CD1c-positive myeloid dendritic cell (primary cell): ENCODE data around the gene ELAPOR1.

Experiments
- DNase-seq: peaks from one replicate; pipeline ENCODE4 v3.0.0-alpha.2; 2016; ENCODE audit errors: extremely low spot score

ELAPOR1 gene

GRCh38 chr1:109096120-109096519 lies 17.8 kb upstream of the ELAPOR1 start:
- DNase-seq: no peak

DNA sequence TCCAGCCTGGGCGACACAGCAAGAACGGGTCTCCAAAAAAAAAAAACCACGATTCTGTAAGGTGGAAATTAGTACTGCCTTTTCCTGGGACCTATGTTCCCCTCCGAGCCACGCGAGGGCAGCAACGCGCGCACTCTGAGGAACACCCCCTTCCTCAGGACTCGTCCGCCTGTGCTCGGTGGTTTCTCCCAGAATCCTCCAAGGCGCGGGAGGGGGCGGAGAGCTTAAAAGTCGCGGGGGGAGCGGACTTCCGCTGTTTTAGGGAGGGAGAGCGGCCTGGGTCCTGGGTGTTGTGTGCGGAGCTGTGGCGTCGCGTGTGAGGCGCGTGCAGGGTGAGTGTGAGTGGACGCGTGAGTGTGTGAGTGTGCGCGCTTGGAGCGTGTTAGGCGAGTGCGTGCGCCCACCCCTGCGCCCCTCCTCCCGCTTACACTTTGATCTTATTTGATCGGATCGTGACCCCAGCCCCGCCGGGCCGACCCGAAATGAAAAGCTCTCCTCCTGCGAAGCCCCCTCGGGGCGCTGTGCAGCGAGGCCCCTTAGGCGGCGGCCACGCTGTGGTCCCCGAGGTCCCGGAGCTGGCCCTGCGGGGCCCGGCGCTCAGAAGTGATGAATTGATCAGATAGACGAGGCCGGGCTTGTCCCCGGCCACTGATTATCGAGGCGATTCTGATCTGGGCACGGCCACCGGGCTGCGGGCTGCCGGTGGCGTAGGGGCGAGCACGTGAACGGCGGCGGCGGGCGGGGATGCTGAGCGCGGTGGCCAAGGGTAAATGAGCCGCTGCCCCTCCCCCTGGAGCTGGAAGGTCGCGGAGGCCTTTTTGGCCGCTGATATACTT lies 13.8 kb upstream of the ELAPOR1 start:
- DNase-seq: peak; percentile 99

- DNase-seq: no peak
Measured at GRCh38 chr1:109104364-109105151, 9.4 kb upstream of the ELAPOR1 start.

- no peak for DNase-seq
Measured at GRCh38 chr1:109105881-109106280, 8.0 kb upstream of the ELAPOR1 start.

- DNase-seq: no peak
Measured at GRCh38 chr1:109107785-109108184, 6.1 kb upstream of the ELAPOR1 start.

DNA sequence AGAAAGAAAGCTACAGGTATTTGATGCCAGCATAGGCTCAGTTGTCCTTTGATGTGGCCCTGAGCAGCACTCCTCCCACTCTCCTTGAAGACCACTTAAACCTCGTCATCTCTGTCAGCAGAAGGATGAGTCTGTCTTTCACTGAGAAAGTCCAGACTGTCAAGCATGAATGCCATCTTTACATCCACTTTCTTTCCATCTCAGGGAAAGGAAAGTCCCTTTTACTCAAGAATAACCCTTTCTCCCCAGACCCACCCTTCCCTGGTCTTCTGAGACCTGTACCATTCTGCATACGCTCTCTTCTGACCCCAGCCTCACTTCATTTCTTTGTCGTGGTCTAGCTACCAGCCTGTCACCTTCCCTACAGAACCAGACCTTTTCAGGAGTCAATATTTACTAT lies 4.0 kb upstream of the ELAPOR1 start:
- DNase-seq: no peak

DNA sequence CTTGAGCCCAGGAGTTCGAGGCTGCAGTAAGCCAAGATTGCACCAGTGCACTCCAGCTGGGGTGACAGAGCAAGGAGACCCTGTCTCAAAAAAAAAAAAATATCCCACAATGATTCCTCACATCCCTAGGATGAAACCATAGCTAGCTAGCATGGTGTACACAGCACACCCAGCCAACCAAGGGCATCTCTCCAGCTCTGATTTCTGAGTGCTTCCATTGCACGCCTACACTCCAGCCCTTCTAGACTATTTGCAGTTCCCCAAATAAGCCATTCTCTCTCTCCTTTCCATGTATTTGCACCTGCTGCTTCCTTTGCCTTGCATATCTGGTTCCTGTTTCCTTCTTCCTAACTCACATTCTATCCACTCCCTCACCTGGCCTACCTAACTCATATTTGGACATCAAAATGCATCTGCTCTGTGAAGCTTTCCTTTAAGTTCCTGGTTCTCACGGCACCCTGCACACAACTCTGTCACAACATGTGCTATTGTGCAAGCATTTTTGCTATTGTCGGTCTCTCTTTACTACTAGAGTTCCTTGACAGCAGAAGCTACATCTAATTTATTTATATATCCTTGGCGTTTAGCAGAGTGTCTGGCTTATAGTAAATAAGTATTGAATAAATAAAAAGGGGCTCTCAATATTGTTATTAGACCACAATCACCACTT lies 2.4 kb upstream of the ELAPOR1 start:
- peak; percentile 67 for DNase-seq

- peak; percentile 70 for DNase-seq
Measured at GRCh38 chr1:109112056-109112651, 1.8 kb upstream of the ELAPOR1 start.

- peak; percentile 95 for DNase-seq
Measured at GRCh38 chr1:109112652-109113285, 1.1 kb upstream of the ELAPOR1 start.

- DNase-seq: no peak
Measured at GRCh38 chr1:109114342-109114674, 393 bp downstream of the ELAPOR1 start.

DNA sequence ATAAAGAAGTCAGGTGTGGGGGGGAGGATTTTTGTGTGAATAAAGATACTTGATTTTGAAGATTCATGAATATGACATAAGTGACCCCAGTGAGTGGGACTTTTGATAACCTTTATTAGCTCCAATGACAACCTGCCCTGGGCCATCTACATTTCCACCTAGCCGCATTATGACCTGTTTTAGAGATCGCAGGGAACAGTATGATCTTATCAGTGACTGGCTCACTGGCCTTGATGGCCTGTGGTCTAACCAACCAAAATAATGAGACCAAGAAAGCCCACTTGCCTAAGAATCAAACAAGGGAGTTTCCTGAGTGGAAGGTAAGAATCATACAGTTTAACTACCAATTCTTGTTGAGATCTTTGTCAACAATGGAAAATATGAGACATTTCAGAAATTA lies 1.8 kb downstream of the ELAPOR1 start:
- DNase-seq: no peak

DNA sequence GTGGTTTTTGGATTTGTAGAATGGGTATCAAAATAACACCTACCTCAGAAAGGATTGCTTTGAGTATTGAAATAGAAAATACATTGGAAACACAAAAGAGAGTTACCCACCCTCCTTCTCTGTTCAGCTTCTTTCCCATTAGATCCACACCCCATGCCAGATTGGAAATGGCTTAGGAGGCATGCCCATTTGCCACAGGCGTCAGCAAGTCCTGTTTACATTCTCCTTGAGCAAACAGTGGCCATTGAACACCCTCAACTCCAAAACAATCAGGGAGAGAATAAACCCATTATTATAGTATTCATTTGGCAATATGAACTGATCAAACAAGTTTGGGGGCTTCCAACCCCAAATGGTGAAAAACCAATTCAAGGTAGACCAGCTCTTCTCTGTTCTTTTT lies 2.4 kb downstream of the ELAPOR1 start:
- no peak for DNase-seq

- DNase-seq: no peak
Measured at GRCh38 chr1:109118089-109118488, 4.2 kb downstream of the ELAPOR1 start.

- no peak for DNase-seq
Measured at GRCh38 chr1:109120356-109120755, 6.4 kb downstream of the ELAPOR1 start.

DNA sequence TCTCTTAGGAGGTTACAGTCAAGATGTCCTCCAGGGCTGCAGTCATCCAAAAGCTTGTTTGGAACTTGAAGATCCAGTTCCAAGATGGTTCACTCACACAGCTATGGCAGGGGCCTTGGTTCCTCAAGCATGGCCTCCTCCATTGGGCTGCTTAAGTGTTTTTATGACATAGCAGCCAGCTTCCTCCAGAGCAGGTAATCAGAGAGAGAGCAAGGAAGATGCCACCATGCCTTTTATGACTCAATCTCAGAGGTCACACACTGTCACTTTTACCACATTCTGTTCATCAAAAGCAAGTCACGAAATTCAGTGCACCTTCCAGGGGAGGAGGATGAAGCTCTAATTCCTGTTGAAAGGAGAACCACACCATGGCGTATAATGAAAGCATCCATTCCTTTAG lies 17.1 kb downstream of the ELAPOR1 start:
- no peak for DNase-seq

DNA sequence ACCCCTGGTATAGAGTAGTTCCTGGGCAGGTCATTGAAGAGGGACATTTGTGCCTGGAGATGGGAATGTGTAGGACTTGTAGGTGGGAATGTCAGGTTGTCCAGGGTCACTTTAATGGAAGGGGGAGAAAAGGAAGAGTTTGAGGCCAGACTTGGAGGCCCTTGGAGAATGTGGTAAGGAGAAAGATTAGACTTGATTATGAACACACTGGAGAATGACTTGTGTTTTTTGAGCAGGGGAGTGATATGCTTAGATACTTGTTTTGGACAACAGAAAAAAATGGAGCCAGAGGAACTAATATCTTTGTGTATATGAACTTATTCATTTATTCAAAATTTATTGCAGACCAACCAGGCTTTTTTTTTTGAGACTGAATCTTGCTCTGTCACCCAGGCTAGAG lies 17.9 kb downstream of the ELAPOR1 start:
- no peak for DNase-seq

GRCh38 chr1:109133002-109133706 lies 19.2 kb downstream of the ELAPOR1 start:
- no peak for DNase-seq

DNA sequence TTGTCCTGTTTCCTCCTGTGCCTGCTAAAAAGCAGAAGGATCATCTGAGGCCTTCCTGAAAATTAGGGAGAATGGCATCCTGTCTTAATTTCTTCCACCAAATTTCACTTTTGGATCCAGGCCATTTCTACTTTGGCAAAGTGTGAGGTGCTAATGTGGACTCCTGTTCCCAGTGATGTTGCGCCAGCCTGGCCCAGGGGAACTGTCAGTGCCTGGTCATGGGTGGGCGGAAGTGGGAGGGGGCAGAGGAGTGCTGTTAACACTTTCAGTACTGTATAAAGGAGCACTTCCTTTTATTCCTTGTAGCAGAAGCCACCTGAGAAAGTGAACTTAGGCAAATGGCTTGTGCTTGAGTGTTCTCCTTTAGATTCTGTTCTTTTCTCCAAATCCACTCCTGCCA lies 19.9 kb downstream of the ELAPOR1 start:
- peak; percentile 73 for DNase-seq

GRCh38 chr1:109134423-109134822 lies 20.5 kb downstream of the ELAPOR1 start:
- DNase-seq: no peak

GRCh38 chr1:109135940-109136339 lies 22.0 kb downstream of the ELAPOR1 start:
- no peak for DNase-seq

GRCh38 chr1:109136766-109137165 lies 22.9 kb downstream of the ELAPOR1 start:
- DNase-seq: no peak
